DMS153 treated with DMSO at 0.1 percent for 48 hours (cell line): ENCODE data around the gene ZNF841.
"Not testable (repeated sequence)": the region's sequence is repeated elsewhere in the genome, so short reads cannot be mapped to it uniquely, and the experiment has no call there.

Source experiments
- DNase-seq: peaks from one replicate; lab custom pipeline; 2025; ENCODE audit not compliant: unreplicated experiment; lab: John Stamatoyannopoulos, UW

ZNF841 gene

GRCh38 chr19:52095172-52096014 is at the start of gene ZNF841:
Gene ZNF841, minus strand, starts transcription at chr19:52095765. Its CDS starts 10,964 bp downstream, at chr19:52084801.
- peak; percentile 73 for DNase-seq

GRCh38 chr19:52142001-52142595 is 46.5 kb upstream of the ZNF841 start:
- DNase-seq = no peak

- DNase-seq = no peak
Measured at GRCh38 chr19:52141203-52141602, 45.6 kb upstream of the ZNF841 start.

GRCh38 chr19:52140032-52140710 is 44.6 kb upstream of the ZNF841 start:
- DNase-seq = peak; percentile 85

GRCh38 chr19:52139252-52140031 is 43.9 kb upstream of the ZNF841 start, which contains the start of gene ZNF616:
Gene ZNF616, minus strand, starts transcription at chr19:52139938. Its CDS starts 9,426 bp downstream, at chr19:52130512.
- DNase-seq = peak; percentile 68

- no peak for DNase-seq
Measured at GRCh38 chr19:52138983-52139251, 43.4 kb upstream of the ZNF841 start.

GRCh38 chr19:52138278-52138982 is 42.9 kb upstream of the ZNF841 start:
- peak; percentile 9 for DNase-seq

GRCh38 chr19:52120286-52120685 is 24.7 kb upstream of the ZNF841 start:
- DNase-seq = no peak

GRCh38 chr19:52115526-52116053 is 20.0 kb upstream of the ZNF841 start:
- DNase-seq = no peak

GRCh38 chr19:52114691-52115090 is 19.1 kb upstream of the ZNF841 start:
- DNase-seq = no peak

- DNase-seq = no peak
Measured at GRCh38 chr19:52112624-52113023, 17.1 kb upstream of the ZNF841 start.

GRCh38 chr19:52110780-52111179 is 15.2 kb upstream of the ZNF841 start:
- DNase-seq = no peak

GRCh38 chr19:52102782-52103181 is 7.2 kb upstream of the ZNF841 start:
- DNase-seq = no peak

GRCh38 chr19:52101866-52102562 is 6.4 kb upstream of the ZNF841 start:
- DNase-seq = no peak

GRCh38 chr19:52099497-52100138 is 4.1 kb upstream of the ZNF841 start:
- DNase-seq = no peak

- DNase-seq = not testable (repeated sequence)
Measured at GRCh38 chr19:52096416-52096815, 851 bp upstream of the ZNF841 start.

GRCh38 chr19:52094526-52095130 is 937 bp downstream of the ZNF841 start:
- DNase-seq = no peak

- DNase-seq = no peak
Measured at GRCh38 chr19:52086481-52086880, 9.1 kb downstream of the ZNF841 start.

GRCh38 chr19:52070496-52070895 is 25.1 kb downstream of the ZNF841 start:
- DNase-seq = no peak
